KOPT-K1 (cell line): ENCODE results near the gene RECQL5.
"Not testable (repeated sequence)": the region's sequence is repeated elsewhere in the genome, so short reads cannot be mapped to it uniquely, and the experiment has no call there.

ENCODE experiments used
- H3K27ac ChIP-seq: fragments of 200-600 bp; sonication (generic); 2 replicates; pipeline ENCODE4 v1.5.1; 2016; ENCODE audit warnings: antibody characterized with exemption, mild to moderate bottlenecking, low read depth, low read length; ENCODE audit not compliant: poor library complexity, severe bottlenecking
- H3K36me3 ChIP-seq: fragments of 200-600 bp; sonication (generic); 2 replicates; pipeline ENCODE4 v1.5.1; 2017; ENCODE audit warnings: antibody characterized with exemption, mild to moderate bottlenecking, low read length, moderate library complexity; ENCODE audit not compliant: insufficient read depth
- H3K9me3 ChIP-seq: fragments of 200-600 bp; sonication (generic); 2 replicates; pipeline ENCODE4 v1.5.1; 2017; ENCODE audit warnings: antibody characterized with exemption, low read length, mild to moderate bottlenecking; ENCODE audit not compliant: insufficient read depth, poor library complexity, severe bottlenecking

RECQL5 gene

DNA sequence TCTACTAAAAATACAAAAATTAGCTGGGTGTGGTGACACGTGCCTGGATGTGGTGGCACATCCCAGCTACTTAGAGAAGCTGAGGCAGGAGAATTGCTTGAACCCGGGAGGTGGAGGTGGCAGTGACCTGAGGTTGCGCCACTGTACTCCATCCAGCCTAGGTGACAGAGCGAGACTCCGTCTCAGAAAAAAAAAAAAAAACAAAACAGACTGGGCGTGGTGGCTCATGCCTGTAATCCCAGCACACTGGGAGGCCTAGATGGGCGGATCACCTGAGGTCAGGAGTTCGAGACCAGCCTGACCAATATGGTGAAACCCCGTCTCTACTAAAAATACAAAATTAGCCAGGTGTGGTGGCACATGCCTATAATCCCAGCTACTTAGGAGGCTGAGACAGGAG lies 73.5 kb downstream of the RECQL5 start:
- not testable (repeated sequence) for H3K36me3 ChIP-seq, H3K9me3 ChIP-seq, H3K27ac ChIP-seq

DNA sequence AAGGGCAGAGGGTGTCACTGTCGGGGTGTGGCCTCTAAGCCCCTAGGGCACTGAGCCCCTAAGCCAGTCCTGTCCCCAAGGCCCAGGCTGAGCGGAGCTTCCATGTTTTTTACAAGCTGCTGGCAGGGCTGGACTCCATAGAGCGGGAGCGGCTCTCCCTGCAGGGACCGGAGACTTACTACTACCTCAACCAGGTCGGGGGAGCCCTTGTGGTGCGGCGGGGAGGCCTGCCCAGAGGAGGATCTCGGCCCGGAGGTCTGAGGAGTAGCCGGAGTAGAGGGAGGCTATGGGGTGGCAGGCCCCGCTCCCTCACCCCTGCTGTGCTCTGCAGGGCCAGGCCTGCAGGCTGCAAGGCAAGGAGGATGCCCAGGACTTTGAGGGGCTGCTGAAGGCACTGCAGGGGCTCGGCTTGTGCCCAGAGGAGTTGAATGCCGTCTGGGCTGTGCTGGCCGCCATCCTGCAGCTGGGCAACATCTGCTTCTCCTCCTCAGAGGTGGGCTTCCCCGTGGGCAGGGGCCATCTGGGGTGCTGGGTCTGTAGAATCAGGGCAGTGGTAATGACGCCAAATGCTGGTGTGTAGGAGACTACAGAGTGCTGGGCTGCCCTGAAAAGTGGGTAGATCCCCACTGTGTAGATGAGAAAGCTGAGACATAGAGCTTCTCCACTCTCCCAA lies 74.5 kb downstream of the RECQL5 start:
- Histone ChIP-seq H3K36me3 (no peaks in the 10 kb centered on the region), H3K27ac (no peak overlapping the region), H3K9me3 (no peaks in the 10 kb centered on the region)

DNA sequence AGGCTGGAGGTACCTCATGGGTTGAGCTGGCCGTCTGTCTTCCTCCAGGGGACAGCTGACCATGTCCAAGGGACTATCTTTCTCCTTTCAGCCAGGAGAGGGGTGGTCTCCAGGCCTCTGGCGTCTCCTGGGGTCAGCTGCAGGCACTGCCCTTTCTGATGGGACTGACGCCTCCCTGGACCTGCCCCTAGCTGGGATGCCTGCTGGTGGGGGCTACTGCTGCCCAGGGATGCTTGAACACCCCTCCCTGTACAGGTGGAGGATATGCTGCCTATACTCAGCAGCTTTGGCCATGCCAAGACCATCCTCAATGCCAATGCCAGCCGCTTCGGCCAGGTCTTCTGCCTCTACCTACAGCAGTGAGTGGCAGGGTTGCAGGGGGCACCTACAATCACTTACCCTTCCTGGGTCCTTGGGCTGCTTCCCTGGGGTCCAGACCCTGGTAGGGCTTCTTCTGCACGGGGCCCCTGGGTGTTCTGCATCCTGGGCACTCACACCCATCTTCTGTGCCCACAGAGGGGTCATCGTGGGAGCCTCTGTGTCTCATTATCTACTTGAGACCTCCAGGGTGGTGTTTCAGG lies 75.1 kb downstream of the RECQL5 start:
- H3K36me3 ChIP-seq: no peaks in the 10 kb centered on the region
- no peak overlapping the region for H3K27ac ChIP-seq
- no peaks in the 10 kb centered on the region for H3K9me3 ChIP-seq

GRCh38 chr17:75590849-75591721 lies 75.9 kb downstream of the RECQL5 start:
- Histone ChIP-seq H3K27ac (no peak overlapping the region), H3K36me3 (no peaks in the 10 kb centered on the region), H3K9me3 (no peaks in the 10 kb centered on the region)

DNA sequence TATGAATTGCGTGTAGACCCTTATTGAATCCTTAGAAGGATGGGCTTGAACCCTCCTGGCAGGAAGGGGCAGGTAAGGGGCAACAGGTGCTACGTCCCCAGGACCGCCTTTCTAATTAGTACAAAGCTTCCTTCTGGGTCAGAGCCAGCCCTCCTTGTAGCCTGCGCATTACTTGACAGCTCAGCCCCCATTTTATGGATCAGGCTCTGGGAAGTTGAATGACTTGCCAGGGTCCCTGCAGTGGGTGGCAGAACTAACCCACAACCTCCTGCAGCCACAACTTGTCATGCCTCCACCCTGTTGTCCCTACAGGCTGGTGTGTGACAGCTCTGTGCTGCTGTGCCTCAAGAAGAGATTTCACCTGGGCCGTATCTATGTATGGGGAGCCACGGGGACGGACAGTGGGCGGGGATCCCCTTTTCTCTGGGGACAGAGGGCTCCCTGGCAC lies 76.6 kb downstream of the RECQL5 start:
- H3K9me3 ChIP-seq: no peaks in the 10 kb centered on the region
- H3K27ac ChIP-seq: no peak overlapping the region

DNA sequence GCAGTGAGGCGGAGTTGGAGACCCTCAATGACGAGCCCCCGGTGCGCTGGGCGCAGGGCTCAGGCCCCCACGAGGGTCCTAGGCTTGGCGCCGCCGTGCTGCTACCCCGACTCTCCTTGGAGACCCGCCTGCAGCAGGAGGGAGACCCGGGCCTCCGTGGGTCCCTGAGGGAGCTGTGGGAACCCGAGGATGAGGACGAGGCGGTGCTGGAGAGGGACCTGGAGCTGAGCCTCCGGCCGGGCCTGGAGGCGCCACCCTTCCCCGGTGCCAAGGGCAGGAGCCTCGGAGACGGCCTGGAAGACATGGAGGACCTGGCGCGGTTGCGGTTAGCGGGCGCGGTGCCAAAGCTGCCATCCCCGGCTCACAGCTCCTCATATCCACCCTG lies 77.0 kb downstream of the RECQL5 start:
- H3K36me3 ChIP-seq: no peaks in the 10 kb centered on the region
- no peaks in the 10 kb centered on the region for H3K9me3 ChIP-seq
- H3K27ac ChIP-seq: peak overlapping the region; percentile 57

More for the DNA sequence above, 76.6 kb downstream of the RECQL5 start:
- H3K36me3 ChIP-seq: no peaks in the 10 kb centered on the region

GRCh38 chr17:75589012-75589918 lies 77.7 kb downstream of the RECQL5 start:
- Histone ChIP-seq H3K36me3 (no peaks in the 10 kb centered on the region), H3K27ac (peak overlapping the region; percentile 57)

DNA sequence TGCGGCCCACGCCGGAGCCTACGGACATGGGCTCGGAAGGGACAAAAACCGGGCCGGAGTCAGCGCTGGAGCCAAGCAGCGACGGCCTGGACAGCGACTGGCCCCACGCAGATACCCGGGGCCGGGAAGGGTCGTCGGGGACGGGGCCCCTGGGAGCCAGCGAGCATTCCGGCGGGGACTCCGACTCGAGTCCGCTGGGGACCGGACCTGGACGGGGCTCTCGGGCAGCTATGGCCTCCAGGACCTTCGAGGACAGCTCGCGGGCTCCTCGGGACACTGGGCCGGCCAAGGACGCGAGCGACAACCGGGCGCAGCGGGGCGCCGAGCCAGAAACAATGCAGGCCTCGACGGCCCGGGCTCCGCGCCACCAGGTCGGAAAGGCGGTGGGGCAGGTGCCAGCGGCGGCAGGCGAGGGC lies 78.3 kb downstream of the RECQL5 start:
- no peaks in the 10 kb centered on the region for H3K36me3 ChIP-seq
- H3K9me3 ChIP-seq: no peaks in the 10 kb centered on the region
- H3K27ac ChIP-seq: peak overlapping the region; percentile 57

More at GRCh38 chr17:75589012-75589918, 77.7 kb downstream of the RECQL5 start:
- H3K9me3 ChIP-seq: no peaks in the 10 kb centered on the region

DNA sequence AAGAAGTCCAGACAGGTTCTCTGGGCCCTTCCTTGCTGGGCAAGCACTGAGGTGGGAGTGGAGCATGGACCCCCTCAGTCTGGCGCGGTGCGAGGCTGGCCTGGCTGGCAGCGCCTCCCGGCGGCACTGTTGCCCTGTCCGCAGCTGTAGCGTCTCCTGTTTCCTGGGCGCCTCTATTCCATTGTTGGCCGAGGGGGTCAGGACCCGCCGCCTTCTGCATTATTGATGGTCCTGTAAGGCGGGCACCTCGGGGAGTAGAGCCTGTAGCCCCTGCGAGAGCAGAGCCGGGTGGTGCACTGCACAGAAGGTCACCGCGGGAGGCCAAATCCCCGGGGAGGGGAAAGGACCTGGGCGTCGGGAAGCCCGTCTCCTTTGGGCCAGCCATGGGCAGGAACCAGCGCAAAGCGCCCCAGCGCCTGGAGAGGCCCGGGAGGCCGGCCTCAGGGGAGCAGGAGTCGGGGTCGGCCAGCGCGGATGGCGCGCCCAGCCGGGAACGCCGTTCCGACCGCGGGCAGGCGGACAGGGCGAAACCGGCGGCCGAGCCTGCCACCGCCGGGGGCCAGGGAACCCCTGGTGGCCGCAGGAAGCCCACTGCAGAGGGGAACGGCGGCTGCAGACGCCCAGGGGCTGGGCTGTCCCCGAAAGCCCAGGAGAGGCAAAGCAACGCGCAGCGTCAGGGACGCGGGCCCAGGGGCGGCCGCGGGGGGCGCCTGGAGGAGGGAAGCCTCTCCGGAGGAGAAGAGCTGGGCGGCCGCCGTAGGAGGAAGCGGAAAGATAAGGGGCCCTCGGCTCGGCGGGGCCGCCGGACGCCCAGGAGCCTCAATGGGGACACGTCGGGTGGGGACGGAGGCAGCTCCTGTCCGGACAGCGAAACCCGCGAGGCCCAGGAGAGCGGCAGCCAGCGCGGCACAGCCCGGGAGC lies 79.0 kb downstream of the RECQL5 start, which contains the start of gene MYO15B:
Gene MYO15B (plus strand): TSS at position 126 of the 921 bp plus-strand sequence. CDS start 258 bp downstream, at position 384.
- H3K27ac ChIP-seq: no peak within 1 kb of the TSS

DNA sequence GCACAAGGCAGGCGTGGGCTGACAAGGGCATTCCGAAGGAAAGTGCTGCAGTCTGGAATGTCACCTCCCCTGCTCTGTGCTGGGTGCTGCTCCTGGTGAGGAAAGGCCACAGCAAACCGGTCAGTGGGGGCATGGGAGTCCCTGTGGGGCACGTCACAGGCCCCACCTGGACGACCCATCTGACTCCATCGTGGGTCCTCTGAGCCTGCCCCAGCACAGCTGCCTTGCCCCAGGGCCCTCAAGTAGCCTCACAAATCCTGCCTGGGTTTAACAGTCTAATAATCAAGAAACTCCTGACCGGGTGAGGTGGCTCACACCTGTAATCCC lies 82.1 kb downstream of the RECQL5 start:
- Histone ChIP-seq H3K36me3 (no peaks in the 10 kb centered on the region), H3K27ac (no peak overlapping the region), H3K9me3 (peaks cover 8% of the 10 kb centered on the region)

More for the DNA sequence above, 79.0 kb downstream of the RECQL5 start, which contains the start of gene MYO15B:
- Histone ChIP-seq H3K9me3 (no peaks in the 10 kb centered on the region), H3K36me3 (no peaks in the 10 kb centered on the region)

GRCh38 chr17:75583197-75583596 lies 83.8 kb downstream of the RECQL5 start:
- H3K27ac ChIP-seq, H3K36me3 ChIP-seq, H3K9me3 ChIP-seq: not testable (repeated sequence)

DNA sequence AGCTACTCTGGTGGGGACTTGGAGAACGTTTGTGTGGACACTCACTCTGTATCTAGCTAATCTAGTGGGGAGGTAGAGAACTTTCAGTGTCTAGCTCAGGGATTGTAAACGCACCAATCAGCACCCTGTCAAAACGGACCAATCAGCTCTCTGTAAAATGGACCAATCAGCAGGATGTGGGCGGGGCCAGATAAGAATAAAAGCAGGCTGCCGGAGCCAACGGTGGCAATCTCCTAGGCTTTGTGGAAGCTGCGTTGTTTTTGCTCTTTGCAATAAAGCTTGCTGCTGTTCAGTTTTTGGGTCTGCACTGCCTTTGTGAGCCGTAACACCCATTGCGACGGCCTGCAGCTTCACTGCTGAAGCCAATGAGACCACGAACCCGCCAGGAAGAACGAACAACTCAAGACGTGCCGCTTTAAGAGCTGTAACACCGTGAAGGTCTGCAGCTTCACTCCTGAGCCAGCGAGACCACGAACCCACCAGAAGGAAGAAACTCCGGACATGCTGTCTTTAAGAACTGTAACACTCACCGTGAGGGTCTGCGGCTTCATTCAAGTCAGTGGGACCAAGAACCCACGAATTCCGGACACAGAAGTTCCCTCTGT lies 85.7 kb downstream of the RECQL5 start:
- not testable (repeated sequence) for H3K36me3 ChIP-seq, H3K27ac ChIP-seq, H3K9me3 ChIP-seq
